Bronchial epithelial cell (primary cell): Measurements from ENCODE around the gene ATP6V1F. TPM values are rescaled to one million over a fixed set of nuclear protein-coding genes. Genes with fewer than 3 reads are reported as not detected.

Experiments
- DNase-seq: peaks from one replicate; pipeline ENCODE4 v3.0.0-alpha.2; 2010; ENCODE audit warnings: low read depth
- FAIRE-seq: peaks from 2 replicates; lab custom pipeline; 2011; peaks lifted over from hg19 to GRCh38; lab: Jason Lieb, UNC
- H3K27me3 ChIP-seq: 2 replicates; pipeline ENCODE4 v1.5.1; 2011; ENCODE audit warnings: low read length; ENCODE audit not compliant: control insufficient read depth, insufficient read depth
- H3K36me3 ChIP-seq: 2 replicates; pipeline ENCODE4 v1.5.1; 2011; ENCODE audit warnings: low read length; ENCODE audit not compliant: control insufficient read depth, insufficient read depth
- H3K4me3 ChIP-seq: 2 replicates; pipeline ENCODE4 v1.5.1; 2011; ENCODE audit warnings: mild to moderate bottlenecking, low read depth, low read length, control low read depth
- total RNA-seq: library from RNA; depleted of rRNA; stranded (reverse); fragments of >200 nt; gene quantifications from 2 replicates; pipeline ENCODE4 v1.2.1, GENCODE V29; 2014
- TF ChIP-seq, protein P1 (sequence below): IDR thresholded peaks from 2 replicates; pipeline ENCODE4 v1.5.1; 2011; ENCODE audit warnings: mild to moderate bottlenecking, moderate library complexity, low read length, control low read depth, inconsistent platforms; ENCODE audit not compliant: insufficient read depth, severe bottlenecking

ATP6V1F gene
- total RNA-seq, 1 donor from 2014 or later = 108 TPM

GRCh38 chr7:128841171-128841690 is 21.4 kb upstream of the ATP6V1F start:
- FAIRE-seq = no peak

GRCh38 chr7:128841921-128842673 is 20.6 kb upstream of the ATP6V1F start:
- Histone ChIP-seq H3K4me3 (no peak overlapping the region), H3K27me3 (no peaks in the 10 kb centered on the region), H3K36me3 (no peaks in the 10 kb centered on the region)
- DNase-seq (peak; percentile 15), FAIRE-seq (no peak)
- TF ChIP-seq, protein P1, sequence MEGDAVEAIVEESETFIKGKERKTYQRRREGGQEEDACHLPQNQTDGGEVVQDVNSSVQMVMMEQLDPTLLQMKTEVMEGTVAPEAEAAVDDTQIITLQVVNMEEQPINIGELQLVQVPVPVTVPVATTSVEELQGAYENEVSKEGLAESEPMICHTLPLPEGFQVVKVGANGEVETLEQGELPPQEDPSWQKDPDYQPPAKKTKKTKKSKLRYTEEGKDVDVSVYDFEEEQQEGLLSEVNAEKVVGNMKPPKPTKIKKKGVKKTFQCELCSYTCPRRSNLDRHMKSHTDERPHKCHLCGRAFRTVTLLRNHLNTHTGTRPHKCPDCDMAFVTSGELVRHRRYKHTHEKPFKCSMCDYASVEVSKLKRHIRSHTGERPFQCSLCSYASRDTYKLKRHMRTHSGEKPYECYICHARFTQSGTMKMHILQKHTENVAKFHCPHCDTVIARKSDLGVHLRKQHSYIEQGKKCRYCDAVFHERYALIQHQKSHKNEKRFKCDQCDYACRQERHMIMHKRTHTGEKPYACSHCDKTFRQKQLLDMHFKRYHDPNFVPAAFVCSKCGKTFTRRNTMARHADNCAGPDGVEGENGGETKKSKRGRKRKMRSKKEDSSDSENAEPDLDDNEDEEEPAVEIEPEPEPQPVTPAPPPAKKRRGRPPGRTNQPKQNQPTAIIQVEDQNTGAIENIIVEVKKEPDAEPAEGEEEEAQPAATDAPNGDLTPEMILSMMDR = peak; percentile 94

More at GRCh38 chr7:128841171-128841690, 21.4 kb upstream of the ATP6V1F start:
- no peak overlapping the region for H3K4me3 ChIP-seq
- no peak for DNase-seq
- TF ChIP-seq, protein P1 = no peak
- H3K27me3 ChIP-seq = no peaks in the 10 kb centered on the region
- no peaks in the 10 kb centered on the region for H3K36me3 ChIP-seq

- no peak for DNase-seq
- no peaks in the 10 kb centered on the region for H3K27me3 ChIP-seq
Observed at GRCh38 chr7:128842674-128843641, 19.7 kb upstream of the ATP6V1F start.

GRCh38 chr7:128843938-128844621 is 18.6 kb upstream of the ATP6V1F start:
- Histone ChIP-seq H3K4me3 (no peak overlapping the region), H3K27me3 (no peaks in the 10 kb centered on the region), H3K36me3 (no peaks in the 10 kb centered on the region)
- FAIRE-seq = no peak
- DNase-seq = no peak
- TF ChIP-seq, protein P1 = no peak

More at GRCh38 chr7:128842674-128843641, 19.7 kb upstream of the ATP6V1F start:
- no peaks in the 10 kb centered on the region for H3K36me3 ChIP-seq
- no peak overlapping the region for H3K4me3 ChIP-seq
- no peak for FAIRE-seq
- TF ChIP-seq, protein P1 = no peak

GRCh38 chr7:128844777-128845311 is 17.8 kb upstream of the ATP6V1F start:
- Histone ChIP-seq H3K36me3 (no peaks in the 10 kb centered on the region), H3K4me3 (no peak overlapping the region), H3K27me3 (no peaks in the 10 kb centered on the region)
- no peak for DNase-seq
- FAIRE-seq = no peak
- TF ChIP-seq, protein P1 = no peak
